Osteoblast (primary cell): Measurements from ENCODE around the gene DCAF6. TPM values are rescaled to one million over a fixed set of nuclear protein-coding genes. Genes with fewer than 3 reads are reported as not detected.

Source experiments
- DNase-seq: peaks from one replicate; pipeline ENCODE4 v3.0.0; 2011; ENCODE audit warnings: low spot score, mixed read lengths; ENCODE audit not compliant: insufficient read length; ENCODE audit errors: missing footprints
- H2AFZ ChIP-seq: 2 replicates; pipeline ENCODE4 v1.6.0; 2011; ENCODE audit warnings: mild to moderate bottlenecking, low read length
- H3K27ac ChIP-seq: 2 replicates; pipeline ENCODE4 v1.5.1; 2011; ENCODE audit warnings: mild to moderate bottlenecking, low read depth, low read length, moderate library complexity
- H3K27me3 ChIP-seq: 2 replicates; pipeline ENCODE4 v1.6.0; 2012; ENCODE audit warnings: mild to moderate bottlenecking, control low read depth, inconsistent platforms, low read length, moderate library complexity; ENCODE audit not compliant: insufficient read depth
- H3K36me3 ChIP-seq: 2 replicates; pipeline ENCODE4 v1.5.1; 2011; ENCODE audit warnings: mild to moderate bottlenecking, low read length, control low read depth, moderate library complexity; ENCODE audit not compliant: insufficient read depth
- H3K4me1 ChIP-seq: 2 replicates; pipeline ENCODE4 v1.5.1; 2011; ENCODE audit warnings: mild to moderate bottlenecking, low read length, control low read depth, moderate library complexity; ENCODE audit not compliant: insufficient read depth
- H3K4me2 ChIP-seq: 2 replicates; pipeline ENCODE4 v1.6.0; 2011; ENCODE audit warnings: mild to moderate bottlenecking, low read length; ENCODE audit not compliant: insufficient read depth
- H3K4me3 ChIP-seq: fragments of 200-600 bp; sonication (generic); 3 replicates; pipeline ENCODE4 v1.5.1; 2012; ENCODE audit warnings: mild to moderate bottlenecking, low read length, inconsistent platforms; ENCODE audit not compliant: insufficient read depth
- H3K79me2 ChIP-seq: 2 replicates; pipeline ENCODE4 v1.6.0; 2012; ENCODE audit warnings: mild to moderate bottlenecking, low read length, control low read depth, inconsistent platforms; ENCODE audit not compliant: insufficient read depth
- H3K9me3 ChIP-seq: 2 replicates; pipeline ENCODE4 v1.5.1; 2011; ENCODE audit warnings: low read depth, low read length, control low read depth
- H4K20me1 ChIP-seq: 2 replicates; pipeline ENCODE4 v1.6.0; 2012; ENCODE audit warnings: mild to moderate bottlenecking, low read length, control low read depth; ENCODE audit not compliant: insufficient read depth
- total RNA-seq: library from RNA; depleted of rRNA; stranded (reverse); fragments of >200 nt; gene quantifications from 2 replicates; pipeline ENCODE4 v1.2.3, GENCODE V29; 2012
- TF ChIP-seq, protein P1 (sequence below): IDR thresholded peaks from 2 replicates; pipeline ENCODE4 v1.5.1; 2011; ENCODE audit warnings: mild to moderate bottlenecking, low read depth, low read length, moderate library complexity; ENCODE audit errors: extremely low read depth

DCAF6 gene
- total RNA-seq, 1 donor = 91.6 TPM

DNA sequence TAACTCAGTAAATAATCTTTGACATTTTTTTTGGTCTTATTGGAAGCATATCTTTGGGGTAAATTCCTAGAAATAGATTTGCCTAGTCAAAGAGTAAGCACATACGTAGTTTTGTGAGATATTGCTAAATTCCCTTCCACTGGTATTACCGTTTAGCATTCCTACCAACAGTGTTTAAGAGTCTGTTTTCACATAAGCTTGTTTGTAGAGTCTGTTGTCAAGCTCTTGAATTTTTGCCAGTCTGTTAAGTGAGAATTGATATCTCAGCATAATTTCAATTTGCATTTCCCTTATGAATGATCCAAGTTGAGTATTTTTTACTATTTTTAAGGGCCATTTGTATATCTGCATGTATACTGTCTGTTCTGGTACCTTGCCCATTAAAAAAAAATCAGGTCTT, 37.3 kb downstream of the DCAF6 start:
- no peak overlapping the region for H3K27ac ChIP-seq
- peaks cover 35% of the 10 kb centered on the region for H3K36me3 ChIP-seq
- TF ChIP-seq, protein P1, sequence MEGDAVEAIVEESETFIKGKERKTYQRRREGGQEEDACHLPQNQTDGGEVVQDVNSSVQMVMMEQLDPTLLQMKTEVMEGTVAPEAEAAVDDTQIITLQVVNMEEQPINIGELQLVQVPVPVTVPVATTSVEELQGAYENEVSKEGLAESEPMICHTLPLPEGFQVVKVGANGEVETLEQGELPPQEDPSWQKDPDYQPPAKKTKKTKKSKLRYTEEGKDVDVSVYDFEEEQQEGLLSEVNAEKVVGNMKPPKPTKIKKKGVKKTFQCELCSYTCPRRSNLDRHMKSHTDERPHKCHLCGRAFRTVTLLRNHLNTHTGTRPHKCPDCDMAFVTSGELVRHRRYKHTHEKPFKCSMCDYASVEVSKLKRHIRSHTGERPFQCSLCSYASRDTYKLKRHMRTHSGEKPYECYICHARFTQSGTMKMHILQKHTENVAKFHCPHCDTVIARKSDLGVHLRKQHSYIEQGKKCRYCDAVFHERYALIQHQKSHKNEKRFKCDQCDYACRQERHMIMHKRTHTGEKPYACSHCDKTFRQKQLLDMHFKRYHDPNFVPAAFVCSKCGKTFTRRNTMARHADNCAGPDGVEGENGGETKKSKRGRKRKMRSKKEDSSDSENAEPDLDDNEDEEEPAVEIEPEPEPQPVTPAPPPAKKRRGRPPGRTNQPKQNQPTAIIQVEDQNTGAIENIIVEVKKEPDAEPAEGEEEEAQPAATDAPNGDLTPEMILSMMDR = no peak
- H3K4me1 ChIP-seq = no peaks in the 10 kb centered on the region
- DNase-seq = no peak
- H2AFZ ChIP-seq = no peak overlapping the region
- no peaks in the 10 kb centered on the region for H3K27me3 ChIP-seq
- H3K79me2 ChIP-seq = peaks cover 21% of the 10 kb centered on the region
- H3K4me2 ChIP-seq = no peak overlapping the region
- peaks cover 5% of the 10 kb centered on the region for H4K20me1 ChIP-seq
- H3K4me3 ChIP-seq = no peak overlapping the region
- H3K9me3 ChIP-seq = no peaks in the 10 kb centered on the region

DNA sequence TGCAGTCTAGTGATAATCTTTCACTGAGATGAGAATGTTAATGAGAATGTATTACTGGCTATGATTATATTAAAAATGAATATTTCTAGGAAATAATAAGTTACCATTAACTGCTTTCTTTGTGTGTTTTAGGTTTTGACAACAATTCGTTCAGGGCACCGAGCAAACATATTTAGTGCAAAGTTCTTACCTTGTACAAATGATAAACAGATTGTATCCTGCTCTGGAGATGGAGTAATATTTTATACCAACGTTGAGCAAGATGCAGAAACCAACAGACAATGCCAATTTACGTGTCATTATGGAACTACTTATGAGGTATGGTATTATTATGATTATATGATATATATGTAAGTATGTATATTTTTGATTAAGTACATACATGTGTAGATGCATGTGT, 38.2 kb downstream of the DCAF6 start:
- Histone ChIP-seq H3K9me3 (no peaks in the 10 kb centered on the region), H3K4me3 (no peak overlapping the region), H3K4me2 (no peak overlapping the region), H3K4me1 (no peaks in the 10 kb centered on the region), H3K36me3 (peaks cover 28% of the 10 kb centered on the region), H3K27me3 (no peaks in the 10 kb centered on the region), H3K27ac (no peak overlapping the region), H3K79me2 (peaks cover 26% of the 10 kb centered on the region), H4K20me1 (peaks cover 5% of the 10 kb centered on the region), H2AFZ (no peak overlapping the region)
- TF ChIP-seq, protein P1 = no peak
- no peak for DNase-seq

DNA sequence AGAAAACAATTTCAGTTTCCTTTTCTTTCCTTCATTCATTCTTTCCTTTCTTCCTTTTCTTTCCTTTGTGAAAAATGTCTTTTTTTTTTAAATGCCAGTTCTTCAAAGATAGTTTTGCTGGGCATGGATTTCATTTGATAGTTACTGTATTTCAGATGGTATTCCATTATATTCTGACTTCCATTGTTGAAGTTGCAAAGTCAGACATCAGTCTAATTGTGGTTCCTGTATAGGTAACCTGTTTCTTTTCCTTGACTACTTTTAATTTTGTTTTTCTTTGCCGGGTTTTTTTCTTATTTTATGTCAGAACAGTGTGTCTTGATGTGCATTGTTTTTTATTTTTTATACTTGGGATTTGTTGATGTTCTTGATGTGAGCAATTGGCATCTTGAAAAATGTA, 40.8 kb downstream of the DCAF6 start:
- no peaks in the 10 kb centered on the region for H3K27me3 ChIP-seq
- no peak overlapping the region for H3K27ac ChIP-seq
- H2AFZ ChIP-seq = no peak overlapping the region
- H4K20me1 ChIP-seq = peaks cover 7% of the 10 kb centered on the region
- H3K4me3 ChIP-seq = no peak overlapping the region
- no peak for DNase-seq
- no peaks in the 10 kb centered on the region for H3K9me3 ChIP-seq
- peaks cover 28% of the 10 kb centered on the region for H3K36me3 ChIP-seq
- H3K79me2 ChIP-seq = peaks cover 37% of the 10 kb centered on the region
- no peaks in the 10 kb centered on the region for H3K4me1 ChIP-seq
- TF ChIP-seq, protein P1 = no peak
- H3K4me2 ChIP-seq = no peak overlapping the region

DNA sequence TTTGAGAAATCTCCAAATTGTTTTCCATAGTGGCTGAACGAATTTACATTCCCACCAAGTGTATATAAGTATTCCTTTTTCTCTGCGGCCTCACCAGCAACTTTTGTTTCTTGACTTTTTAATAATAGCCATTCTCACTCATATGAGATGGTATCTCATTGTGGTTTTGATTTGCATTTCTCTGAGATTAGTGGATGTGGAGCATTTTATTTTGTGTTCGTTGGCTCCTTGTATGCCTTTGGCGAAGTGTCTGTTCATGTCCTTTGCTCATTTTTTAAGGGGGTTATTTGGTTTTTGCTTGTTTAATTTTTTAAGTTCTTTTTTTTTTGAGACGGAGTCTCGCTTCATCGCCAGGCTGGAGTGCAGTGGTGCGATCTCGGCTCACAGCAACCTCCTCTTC, 45.5 kb downstream of the DCAF6 start:
- Histone ChIP-seq H3K36me3 (peaks cover 5% of the 10 kb centered on the region), H3K27ac (no peak overlapping the region), H3K9me3 (no peaks in the 10 kb centered on the region), H4K20me1 (peaks cover 17% of the 10 kb centered on the region), H2AFZ (no peak overlapping the region), H3K4me2 (no peak overlapping the region), H3K4me3 (no peak overlapping the region), H3K4me1 (peaks cover 4% of the 10 kb centered on the region), H3K79me2 (peaks cover 58% of the 10 kb centered on the region), H3K27me3 (no peaks in the 10 kb centered on the region)
- DNase-seq = no peak
- TF ChIP-seq, protein P1 = no peak
